ENCODE measurements around the gene CARNS1.
"Not testable (repeated sequence)": the region's sequence is repeated elsewhere in the genome, so short reads cannot be mapped to it uniquely, and the experiment has no call there.

DNA sequence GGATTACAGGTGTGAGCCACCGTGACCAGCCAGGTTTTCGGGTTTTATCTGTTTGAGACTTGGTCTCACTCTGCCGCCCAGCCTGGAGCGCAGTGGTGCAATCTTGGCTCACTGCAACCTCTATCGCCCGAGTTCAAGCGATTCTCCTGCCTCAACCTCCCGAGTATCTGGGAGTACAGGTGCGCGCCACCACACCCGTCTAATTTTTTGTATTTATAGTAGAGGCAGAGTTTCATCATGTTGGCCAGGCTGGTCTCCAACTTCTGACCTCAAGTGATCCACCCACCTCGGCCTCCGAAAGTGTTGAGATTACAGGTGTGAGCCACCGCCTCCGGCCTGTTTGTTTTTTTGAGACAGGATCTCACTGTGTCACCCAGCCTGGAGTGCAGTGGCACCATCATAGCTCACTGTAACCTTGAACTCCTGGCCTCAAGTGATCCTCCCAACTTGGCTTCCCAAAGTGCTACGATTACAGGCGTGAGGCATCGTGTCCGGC, 11.9 kb downstream of the CARNS1 start:
- TF ChIP-seq CTCF (IDR thresholded peaks at IDR 0.05) = not testable (repeated sequence)
- TF ChIP-seq POLR2A (IDR thresholded peaks at IDR 0.05) = peak in 1 of 2 donors; percentile 10
